Measurements from ENCODE around the gene NME7. TPM values are rescaled to one million over a fixed set of nuclear protein-coding genes. Genes with fewer than 3 reads are reported as not detected.
A peak's percentile ranks its signal among the peaks of the same experiment; 100 is the strongest.
"Not testable (repeated sequence)": the region's sequence is repeated elsewhere in the genome, so short reads cannot be mapped to it uniquely, and the experiment has no call there.

NME7 gene
- total RNA-seq, 1 experiment from 2014 or later: 9.0 TPM

DNA sequence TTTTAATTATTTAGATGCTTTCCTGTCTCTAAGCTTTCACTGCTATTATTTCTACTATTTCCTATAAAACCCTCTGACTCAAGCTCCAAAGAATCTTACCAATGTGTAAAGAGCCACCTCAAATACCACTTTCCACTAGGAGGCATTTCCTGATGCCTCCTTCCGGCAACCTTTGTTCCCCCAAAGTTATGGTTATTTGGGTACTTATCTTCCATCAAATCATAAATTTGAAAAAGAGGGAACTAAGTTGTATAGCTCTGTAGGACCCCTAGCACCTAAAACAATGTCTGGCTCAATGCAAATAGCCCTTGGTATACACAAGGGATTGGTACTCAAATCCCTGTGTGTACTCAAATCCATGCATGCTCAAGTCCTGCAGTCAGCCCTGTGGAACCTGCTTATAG, 79.6 kb downstream of the NME7 start:
- H3K4me1 Mint-ChIP-seq (ENCODE audit: low read depth, unreplicated experiment): peaks cover 15% of the 10 kb centered on the region
- ChIA-PET CTCF (no interaction called here), POLR2A (no interaction called here)
- intact Hi-C loops (cut with micrococcal nuclease; ENCODE audit: unreplicated experiment): no loop called here
- H3K27me3 ChIP-seq (replicated peaks; ENCODE audit: control insufficient read depth, insufficient read depth, low read length): no peaks in the 10 kb centered on the region
- BruUV-seq (replicated peaks): no TSS peak
- H3K4me1 ChIP-seq: peaks cover 9% of the 10 kb centered on the region
- TF ChIP-seq, protein P1, sequence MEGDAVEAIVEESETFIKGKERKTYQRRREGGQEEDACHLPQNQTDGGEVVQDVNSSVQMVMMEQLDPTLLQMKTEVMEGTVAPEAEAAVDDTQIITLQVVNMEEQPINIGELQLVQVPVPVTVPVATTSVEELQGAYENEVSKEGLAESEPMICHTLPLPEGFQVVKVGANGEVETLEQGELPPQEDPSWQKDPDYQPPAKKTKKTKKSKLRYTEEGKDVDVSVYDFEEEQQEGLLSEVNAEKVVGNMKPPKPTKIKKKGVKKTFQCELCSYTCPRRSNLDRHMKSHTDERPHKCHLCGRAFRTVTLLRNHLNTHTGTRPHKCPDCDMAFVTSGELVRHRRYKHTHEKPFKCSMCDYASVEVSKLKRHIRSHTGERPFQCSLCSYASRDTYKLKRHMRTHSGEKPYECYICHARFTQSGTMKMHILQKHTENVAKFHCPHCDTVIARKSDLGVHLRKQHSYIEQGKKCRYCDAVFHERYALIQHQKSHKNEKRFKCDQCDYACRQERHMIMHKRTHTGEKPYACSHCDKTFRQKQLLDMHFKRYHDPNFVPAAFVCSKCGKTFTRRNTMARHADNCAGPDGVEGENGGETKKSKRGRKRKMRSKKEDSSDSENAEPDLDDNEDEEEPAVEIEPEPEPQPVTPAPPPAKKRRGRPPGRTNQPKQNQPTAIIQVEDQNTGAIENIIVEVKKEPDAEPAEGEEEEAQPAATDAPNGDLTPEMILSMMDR (IDR thresholded peaks at IDR 0.05; ENCODE audit: insufficient read depth in 1 of 2, low read depth in 1 of 2, low read length in 1 of 2, severe bottlenecking in 1 of 2, unreplicated experiment in 1 of 2): no peak
- H3K27ac Mint-ChIP-seq (ENCODE audit: unreplicated experiment): no peak overlapping the region
- no peak overlapping the region for H3K4me3 ChIP-seq (ENCODE audit: low read depth, low read length)
- no peaks in the 10 kb centered on the region for H3K27me3 Mint-ChIP-seq (ENCODE audit: insufficient read depth, unreplicated experiment)
- DNase-seq: no peak
- H3K9me3 Mint-ChIP-seq (ENCODE audit: unreplicated experiment): peaks cover 14% of the 10 kb centered on the region
- H3K4me3 Mint-ChIP-seq (ENCODE audit: unreplicated experiment): no peak overlapping the region
- H3K36me3 Mint-ChIP-seq (ENCODE audit: insufficient read depth, unreplicated experiment): no peaks in the 10 kb centered on the region
- H3K9me3 ChIP-seq: 0 out of 2 replicates have a peak, but pooled peaks cover 5% of the 10 kb centered on the region
- no peaks in the 10 kb centered on the region for H3K36me3 ChIP-seq (ENCODE audit: control insufficient read depth, insufficient read depth, low read length)

DNA sequence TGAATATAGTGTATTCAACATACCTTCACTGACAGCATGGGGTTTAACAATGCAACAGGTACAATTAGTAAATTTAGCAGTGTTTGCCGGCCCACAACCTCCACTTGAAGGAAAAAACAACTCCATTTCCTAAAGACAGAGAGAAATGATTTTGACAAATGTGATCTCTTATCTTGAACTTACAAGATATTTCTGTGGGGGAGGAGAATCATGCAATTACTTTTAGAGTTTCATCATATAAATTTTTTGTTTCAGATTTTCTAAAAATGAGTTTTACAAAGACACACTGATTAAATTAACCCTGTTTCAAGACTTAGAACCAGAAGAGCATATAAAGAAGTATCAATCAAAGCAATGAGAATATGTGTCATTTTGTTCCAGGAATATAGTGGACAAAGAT, 80.3 kb downstream of the NME7 start:
- H3K27ac Mint-ChIP-seq (ENCODE audit: unreplicated experiment): no peak overlapping the region
- H3K9me3 ChIP-seq: 0 out of 2 replicates have a peak, but pooled peaks cover 10% of the 10 kb centered on the region

DNA sequence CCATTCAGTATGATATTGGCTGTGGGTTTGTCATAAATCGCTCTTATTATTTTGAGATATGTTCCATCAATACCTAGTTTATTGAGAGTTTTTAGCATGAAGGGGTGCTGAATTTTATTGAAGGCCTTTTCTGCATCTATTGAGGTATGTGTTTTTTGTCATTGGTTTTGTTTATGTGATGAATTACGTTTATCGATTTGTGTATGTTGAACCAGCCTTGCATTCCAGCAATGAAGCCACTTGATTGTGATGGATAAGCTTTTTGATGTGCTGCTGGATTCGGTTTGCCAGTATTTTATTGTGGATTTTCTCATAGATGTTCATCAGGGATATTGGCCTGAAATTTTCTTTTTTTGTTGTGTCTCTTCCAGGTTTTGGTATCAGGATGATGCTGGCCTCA, 86.0 kb downstream of the NME7 start:
- peaks cover 61% of the 10 kb centered on the region for H3K9me3 Mint-ChIP-seq (ENCODE audit: unreplicated experiment)
- H3K27me3 ChIP-seq (replicated peaks; ENCODE audit: control insufficient read depth, insufficient read depth, low read length); H3K4me1 ChIP-seq; H3K27me3 Mint-ChIP-seq (ENCODE audit: insufficient read depth, unreplicated experiment); BruUV-seq (replicated peaks); H3K36me3 Mint-ChIP-seq (ENCODE audit: insufficient read depth, unreplicated experiment); H3K27ac Mint-ChIP-seq (ENCODE audit: unreplicated experiment); H3K4me1 Mint-ChIP-seq (ENCODE audit: low read depth, unreplicated experiment); H3K4me3 Mint-ChIP-seq (ENCODE audit: unreplicated experiment); CTCF ChIA-PET; H3K4me3 ChIP-seq (ENCODE audit: low read depth, low read length); H3K36me3 ChIP-seq (ENCODE audit: control insufficient read depth, insufficient read depth, low read length); intact Hi-C loops (cut with micrococcal nuclease; ENCODE audit: unreplicated experiment); POLR2A ChIA-PET; DNase-seq: not testable (repeated sequence)
- 0 out of 2 replicates have a peak, but pooled peaks cover 12% of the 10 kb centered on the region for H3K9me3 ChIP-seq

More for the DNA sequence above, 80.3 kb downstream of the NME7 start:
- TF ChIP-seq, protein P1 (IDR thresholded peaks at IDR 0.05; ENCODE audit: insufficient read depth in 1 of 2, low read depth in 1 of 2, low read length in 1 of 2, severe bottlenecking in 1 of 2, unreplicated experiment in 1 of 2): no peak
- H3K4me3 ChIP-seq (ENCODE audit: low read depth, low read length): no peak overlapping the region
- no peak overlapping the region for H3K4me3 Mint-ChIP-seq (ENCODE audit: unreplicated experiment)
- no peaks in the 10 kb centered on the region for H3K27me3 Mint-ChIP-seq (ENCODE audit: insufficient read depth, unreplicated experiment)
- CTCF ChIA-PET: no interaction called here
- no peak for DNase-seq
- no peaks in the 10 kb centered on the region for H3K36me3 ChIP-seq (ENCODE audit: control insufficient read depth, insufficient read depth, low read length)
- no peaks in the 10 kb centered on the region for H3K27me3 ChIP-seq (replicated peaks; ENCODE audit: control insufficient read depth, insufficient read depth, low read length)
- BruUV-seq (replicated peaks): no TSS peak
- POLR2A ChIA-PET: no interaction called here
- H3K36me3 Mint-ChIP-seq (ENCODE audit: insufficient read depth, unreplicated experiment): no peaks in the 10 kb centered on the region
- intact Hi-C loops (cut with micrococcal nuclease; ENCODE audit: unreplicated experiment): no loop called here
- peaks cover 9% of the 10 kb centered on the region for H3K4me1 ChIP-seq
- H3K9me3 Mint-ChIP-seq (ENCODE audit: unreplicated experiment): peaks cover 21% of the 10 kb centered on the region
- H3K4me1 Mint-ChIP-seq (ENCODE audit: low read depth, unreplicated experiment): peaks cover 15% of the 10 kb centered on the region

DNA sequence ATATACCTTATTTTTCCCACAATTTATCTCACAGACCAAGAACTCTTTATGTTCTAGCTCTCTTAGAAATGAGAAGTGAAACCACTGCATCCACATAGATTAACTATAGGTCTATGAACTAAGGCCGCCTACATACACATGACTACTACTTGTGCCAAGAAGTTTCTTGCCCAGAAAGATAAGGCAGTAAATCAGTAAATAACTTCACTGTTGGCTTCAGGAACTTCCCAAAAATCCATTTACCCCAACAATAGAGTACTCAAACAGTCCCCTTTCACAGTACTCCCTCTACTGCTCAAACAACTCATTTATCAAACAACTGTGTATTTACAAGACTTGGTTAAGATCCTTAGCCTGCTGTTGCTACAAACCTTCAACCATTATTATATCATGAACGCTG, 96.5 kb downstream of the NME7 start:
- Mint-ChIP-seq H3K9me3 (ENCODE audit: unreplicated experiment) (peaks cover under 1% of the 10 kb centered on the region), H3K4me3 (ENCODE audit: unreplicated experiment) (no peak overlapping the region), H3K36me3 (ENCODE audit: insufficient read depth, unreplicated experiment) (no peaks in the 10 kb centered on the region), H3K27me3 (ENCODE audit: insufficient read depth, unreplicated experiment) (no peaks in the 10 kb centered on the region), H3K27ac (ENCODE audit: unreplicated experiment) (no peak overlapping the region), H3K4me1 (ENCODE audit: low read depth, unreplicated experiment) (peaks cover 7% of the 10 kb centered on the region)
- Histone ChIP-seq H3K9me3 (no peaks in the 10 kb centered on the region; the same call in 1 of the 2 replicates), H3K27me3 (replicated peaks; ENCODE audit: control insufficient read depth, insufficient read depth, low read length) (no peaks in the 10 kb centered on the region), H3K4me3 (ENCODE audit: low read depth, low read length) (no peak overlapping the region), H3K36me3 (ENCODE audit: control insufficient read depth, insufficient read depth, low read length) (no peaks in the 10 kb centered on the region), H3K4me1 (no peaks in the 10 kb centered on the region)
- intact Hi-C loops (cut with micrococcal nuclease; ENCODE audit: unreplicated experiment): loop anchor here (5.0 kb wide), 1 partner anchor 669 kb away; no protein-coding TSS in a partner anchor
- CTCF ChIA-PET: no interaction called here
- TF ChIP-seq, protein P1 (IDR thresholded peaks at IDR 0.05; ENCODE audit: insufficient read depth in 1 of 2, low read depth in 1 of 2, low read length in 1 of 2, severe bottlenecking in 1 of 2, unreplicated experiment in 1 of 2): peak; percentile 19 to 21
- no TSS peak for BruUV-seq (replicated peaks)
- DNase-seq: no peak
- POLR2A ChIA-PET: no interaction called here
